Measurements from ENCODE around the gene FCRLB. TPM values are rescaled to one million over a fixed set of nuclear protein-coding genes. Genes with fewer than 3 reads are reported as not detected.

The FCRLB gene
- total and polyA plus RNA-seq, 2 of the 13 experiments (the other 11 are each of a cell fraction or from before 2014, with no cell fraction given) = 0.08 to 0.11 TPM

DNA sequence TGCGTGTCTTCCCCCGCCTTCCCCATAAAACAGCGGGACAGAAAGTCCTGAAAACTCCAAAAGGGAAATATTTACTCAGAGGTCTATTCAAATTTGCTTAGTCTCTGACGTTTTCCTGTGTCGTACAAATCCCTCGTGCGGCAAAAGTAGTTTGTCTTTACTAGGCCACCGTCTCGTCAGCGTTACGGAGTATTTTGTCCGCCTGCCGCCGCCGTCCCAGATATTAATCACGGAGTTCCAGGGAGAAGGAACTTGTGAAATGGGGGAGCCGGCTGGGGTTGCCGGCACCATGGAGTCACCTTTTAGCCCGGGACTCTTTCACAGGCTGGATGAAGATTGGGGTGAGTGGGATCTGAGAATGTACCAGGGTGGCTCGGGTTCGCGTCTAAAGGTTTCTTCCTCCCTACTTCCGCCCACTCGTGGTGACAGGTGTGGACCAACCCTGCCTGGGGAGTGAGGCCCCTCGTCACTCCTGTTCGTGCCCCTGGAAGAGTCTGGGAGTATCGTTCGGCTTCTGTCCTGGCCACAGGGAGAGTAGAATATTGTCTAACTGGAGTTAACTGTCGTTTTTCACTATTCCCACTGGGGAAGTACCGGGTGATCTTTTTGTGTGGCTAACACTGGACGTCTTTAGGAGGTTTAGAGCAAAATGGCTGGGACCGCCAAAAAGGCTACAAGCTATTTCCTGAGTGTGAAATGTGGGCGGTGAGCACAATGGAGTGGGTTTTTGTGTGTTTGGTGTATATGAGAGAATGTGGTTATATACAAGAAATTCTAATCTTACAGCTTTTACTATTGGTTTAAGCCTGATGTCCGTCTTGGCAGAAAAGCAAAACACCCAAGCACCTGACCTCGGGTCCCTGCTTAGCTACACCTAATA lies 45.0 kb downstream of the FCRLB start, which contains the start of gene ATF6 (continued):
- TF ChIP-seq, protein P1, sequence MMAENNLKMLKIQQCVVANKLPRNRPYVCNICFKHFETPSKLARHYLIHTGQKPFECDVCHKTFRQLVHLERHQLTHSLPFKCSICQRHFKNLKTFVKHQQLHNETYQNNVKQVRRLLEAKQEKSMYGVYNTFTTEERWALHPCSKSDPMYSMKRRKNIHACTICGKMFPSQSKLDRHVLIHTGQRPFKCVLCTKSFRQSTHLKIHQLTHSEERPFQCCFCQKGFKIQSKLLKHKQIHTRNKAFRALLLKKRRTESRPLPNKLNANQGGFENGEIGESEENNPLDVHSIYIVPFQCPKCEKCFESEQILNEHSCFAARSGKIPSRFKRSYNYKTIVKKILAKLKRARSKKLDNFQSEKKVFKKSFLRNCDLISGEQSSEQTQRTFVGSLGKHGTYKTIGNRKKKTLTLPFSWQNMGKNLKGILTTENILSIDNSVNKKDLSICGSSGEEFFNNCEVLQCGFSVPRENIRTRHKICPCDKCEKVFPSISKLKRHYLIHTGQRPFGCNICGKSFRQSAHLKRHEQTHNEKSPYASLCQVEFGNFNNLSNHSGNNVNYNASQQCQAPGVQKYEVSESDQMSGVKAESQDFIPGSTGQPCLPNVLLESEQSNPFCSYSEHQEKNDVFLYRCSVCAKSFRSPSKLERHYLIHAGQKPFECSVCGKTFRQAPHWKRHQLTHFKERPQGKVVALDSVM (CRISPR knock-in tag; IDR thresholded peaks at IDR 0.05) = 0 out of 2 replicates have a peak, but pooled peaks have one; percentile 31
- 0 out of 2 replicates have a peak, but pooled peaks have one; percentile 22 for TF ChIP-seq ZNF335 (CRISPR knock-in tag; IDR thresholded peaks at IDR 0.05)
- TF ChIP-seq, protein P2, sequence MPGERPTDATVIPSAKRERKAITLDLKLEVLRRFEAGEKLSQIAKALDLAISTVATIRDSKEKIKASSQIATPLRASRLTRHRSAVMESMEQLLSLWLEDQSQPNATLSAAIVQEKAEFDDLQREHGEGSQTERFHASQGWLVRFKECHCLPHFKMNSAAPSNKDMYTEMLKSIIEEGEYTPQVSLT (CRISPR knock-in tag; IDR thresholded peaks at IDR 0.05; ENCODE audit: borderline replicate concordance, low read depth) = no peak
- peak; percentile 88; the same call in 1 of the 2 replicates for TF ChIP-seq KMT2A (CRISPR knock-in tag; IDR thresholded peaks at IDR 0.05)
- TF ChIP-seq ZNF317 (CRISPR knock-in tag; IDR thresholded peaks at IDR 0.05) = peak; percentile 76; the same call in 1 of the 2 replicates
- no peak for TF ChIP-seq ZNF782 (CRISPR knock-in tag; IDR thresholded peaks at IDR 0.05; ENCODE audit: borderline replicate concordance)
- TF ChIP-seq ZNF446 (CRISPR knock-in tag; IDR thresholded peaks at IDR 0.05) = no peak
- TF ChIP-seq FOXJ3 (CRISPR knock-in tag; IDR thresholded peaks at IDR 0.05; ENCODE audit: borderline replicate concordance) = peak; percentile 43; the same call in 1 of the 2 replicates
- TF ChIP-seq ZNF18 (CRISPR knock-in tag; IDR thresholded peaks at IDR 0.05; ENCODE audit: insufficient replicate concordance) = peak; percentile 58
- TF ChIP-seq FOXO1 (CRISPR knock-in tag; IDR thresholded peaks at IDR 0.05) = peak; percentile 52
- no peak for TF ChIP-seq CENPT (CRISPR knock-in tag; IDR thresholded peaks at IDR 0.05; ENCODE audit: low read depth)
- TF ChIP-seq ARHGAP35 (CRISPR knock-in tag; IDR thresholded peaks at IDR 0.05; ENCODE audit: borderline replicate concordance) = no peak
- TF ChIP-seq HNRNPUL1 (IDR thresholded peaks at IDR 0.05; ENCODE audit: low read depth, low read length) = no peak
- no peak for TF ChIP-seq ZNF7 (CRISPR knock-in tag; IDR thresholded peaks at IDR 0.05)
- TF ChIP-seq, protein P3, sequence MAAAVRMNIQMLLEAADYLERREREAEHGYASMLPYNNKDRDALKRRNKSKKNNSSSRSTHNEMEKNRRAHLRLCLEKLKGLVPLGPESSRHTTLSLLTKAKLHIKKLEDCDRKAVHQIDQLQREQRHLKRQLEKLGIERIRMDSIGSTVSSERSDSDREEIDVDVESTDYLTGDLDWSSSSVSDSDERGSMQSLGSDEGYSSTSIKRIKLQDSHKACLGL (CRISPR knock-in tag; IDR thresholded peaks at IDR 0.05) = peak; percentile 51; the same call in 1 of the 2 replicates
- TF ChIP-seq FOXK1 (CRISPR knock-in tag; IDR thresholded peaks at IDR 0.05; ENCODE audit: borderline replicate concordance, low read depth) = peak; percentile 92
- peak; percentile 60; the same call in 1 of the 2 replicates for TF ChIP-seq HMG20A (CRISPR knock-in tag; IDR thresholded peaks at IDR 0.05; ENCODE audit: borderline replicate concordance)
- peak; percentile 58 to 74; a peak in 3 of 4 replicates for TF ChIP-seq POLR2A (IDR thresholded peaks at IDR 0.05; ENCODE audit: insufficient read depth in 1 of 2, low read depth in 2 of 2, low read length in 2 of 2)
- TF ChIP-seq ATF1 (CRISPR knock-in tag; IDR thresholded peaks at IDR 0.05) = peak; percentile 93
- TF ChIP-seq ELF3 (CRISPR knock-in tag; IDR thresholded peaks at IDR 0.05) = peak; percentile 86
- TF ChIP-seq PHF5A (CRISPR knock-in tag; IDR thresholded peaks at IDR 0.05; ENCODE audit: low read depth, unreplicated experiment) = peak; percentile 70
- no peak for TF ChIP-seq RARG (CRISPR knock-in tag; IDR thresholded peaks at IDR 0.05; ENCODE audit: low read depth)

Measured in HepG2 (cell line).